Measurements from ENCODE around the gene KRTAP5-3. TPM values are rescaled to one million over a fixed set of nuclear protein-coding genes. Genes with fewer than 3 reads are reported as not detected.

KRTAP5-3 gene
- total and polyA plus RNA-seq, 9 of the 15 experiments (the other 6 are each of a cell fraction or from before 2014, with no cell fraction given) = not detected

DNA sequence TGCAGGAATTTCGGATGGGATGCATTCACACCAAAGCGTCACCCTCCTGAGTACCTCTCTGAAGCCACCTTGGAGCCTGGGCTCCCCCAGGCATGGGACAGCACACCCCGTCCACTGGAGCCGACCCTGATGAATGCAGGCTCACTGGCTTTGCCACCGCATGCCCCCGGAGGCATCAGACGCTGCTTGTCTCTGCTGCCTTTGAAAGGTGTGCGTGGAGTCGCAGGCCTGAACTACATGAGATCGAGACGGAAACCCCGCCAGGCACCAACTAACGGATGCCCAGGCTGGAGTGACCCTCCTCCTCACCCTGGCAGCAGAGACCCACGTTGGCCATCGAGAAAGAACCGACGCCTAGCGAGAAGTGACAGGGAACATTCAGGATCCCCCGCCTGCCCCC lies 43.8 kb upstream of the KRTAP5-3 start:
- Histone ChIP-seq H3K36me3 (ENCODE audit: control insufficient read depth, insufficient read depth, low read length) (no peaks in the 10 kb centered on the region), H3K9ac (ENCODE audit: insufficient read depth in 1 of 2, low read depth in 2 of 2, low read length in 2 of 2) (no peak overlapping the region), H3K4me1 (replicated peaks in 1 of 2; ENCODE audit: control insufficient read depth in 2 of 2, insufficient read depth in 2 of 2, low read length in 2 of 2) (peaks cover 0 to 15% of the 10 kb centered on the region in 2 experiments; a peak in 2 of 5 replicates), H3K9me3 (replicated peaks; ENCODE audit: control insufficient read depth, insufficient read depth, low read depth, low read length) (no peaks in the 10 kb centered on the region), H3K9me1 (ENCODE audit: control insufficient read depth, insufficient read depth, low read length) (no peaks in the 10 kb centered on the region), H3K27me3 (ENCODE audit: control insufficient read depth in 2 of 2, insufficient read depth in 2 of 2, low read length in 2 of 2) (peaks cover 38 to 88% of the 10 kb centered on the region in 2 experiments), H3K27ac (ENCODE audit: extremely low read depth, low read depth, low read length) (no peak overlapping the region), H4K20me1 (replicated peaks; ENCODE audit: control insufficient read depth, insufficient read depth, low read length) (peaks cover 17% of the 10 kb centered on the region), H3K79me2 (ENCODE audit: control insufficient read depth, insufficient read depth, low read length) (no peaks in the 10 kb centered on the region), H3K4me3 (no peak overlapping the region), H3K4me2 (ENCODE audit: insufficient read depth, low read length) (no peak overlapping the region), H2AFZ (ENCODE audit: low read depth, low read length) (no peak overlapping the region)
- BruUV-seq (replicated peaks) = no TSS peak
- ATAC-seq (no peak), DNase-seq (ENCODE audit: extremely low read depth in 1 of 4, low spot score in 3 of 4) (no peak), FAIRE-seq (no peak)
- 4% methylated on average over 19 of the region's 19 CpGs for WGBS (ENCODE audit: insufficient coverage, low coverage, missing lambda C conversion rate)
- intact Hi-C loops (cut with micrococcal nuclease) = loop anchor here (1.0 to 5.0 kb wide), 3 partner anchors 40 to 230 kb away; no protein-coding TSS in a partner anchor
- ChIA-PET CTCF (ENCODE audit: low intra/inter-chr PET ratio) (interaction anchor here (0.6 to 2.0 kb wide), 6 partner anchors 23 to 351 kb away, joined by 3 to 15 read pairs (median 8); no protein-coding TSS in a partner anchor), POLR2A (interaction anchor here (0.6 to 1.3 kb wide), 3 partner anchors 34 to 182 kb away, joined by 3 to 5 read pairs (median 3); partner anchors contain the start of gene SYT8)
- in situ Hi-C loops (cut with MboI) = no loop called here
- TF ChIP-seq SMARCA5 (IDR thresholded peaks at IDR 0.05) (no peak), MECOM (CRISPR knock-in tag; IDR thresholded peaks at IDR 0.05) (no peak), TBL1XR1 (IDR thresholded peaks at IDR 0.05; ENCODE audit: low read length in 2 of 2) (no peak), CREB1 (IDR thresholded peaks at IDR 0.05) (no peak), CREB1 (CRISPR knock-in tag; IDR thresholded peaks at IDR 0.05) (no peak), JUND (IDR thresholded peaks at IDR 0.05; ENCODE audit: borderline replicate concordance, low read depth, low read length) (no peak), JUND (tag; IDR thresholded peaks at IDR 0.05; ENCODE audit: borderline replicate concordance, low read depth, low read length) (no peak), MEIS2 (IDR thresholded peaks at IDR 0.05; ENCODE audit: partially characterized antibody) (no peak), ZNF274 (IDR thresholded peaks at IDR 0.05; ENCODE audit: borderline replicate concordance, low read depth, low read length) (no peak), HOXB6 (CRISPR knock-in tag; IDR thresholded peaks at IDR 0.05; ENCODE audit: borderline replicate concordance) (no peak)
- TF ChIP-seq, protein P1, sequence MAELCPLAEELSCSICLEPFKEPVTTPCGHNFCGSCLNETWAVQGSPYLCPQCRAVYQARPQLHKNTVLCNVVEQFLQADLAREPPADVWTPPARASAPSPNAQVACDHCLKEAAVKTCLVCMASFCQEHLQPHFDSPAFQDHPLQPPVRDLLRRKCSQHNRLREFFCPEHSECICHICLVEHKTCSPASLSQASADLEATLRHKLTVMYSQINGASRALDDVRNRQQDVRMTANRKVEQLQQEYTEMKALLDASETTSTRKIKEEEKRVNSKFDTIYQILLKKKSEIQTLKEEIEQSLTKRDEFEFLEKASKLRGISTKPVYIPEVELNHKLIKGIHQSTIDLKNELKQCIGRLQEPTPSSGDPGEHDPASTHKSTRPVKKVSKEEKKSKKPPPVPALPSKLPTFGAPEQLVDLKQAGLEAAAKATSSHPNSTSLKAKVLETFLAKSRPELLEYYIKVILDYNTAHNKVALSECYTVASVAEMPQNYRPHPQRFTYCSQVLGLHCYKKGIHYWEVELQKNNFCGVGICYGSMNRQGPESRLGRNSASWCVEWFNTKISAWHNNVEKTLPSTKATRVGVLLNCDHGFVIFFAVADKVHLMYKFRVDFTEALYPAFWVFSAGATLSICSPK (IDR thresholded peaks at IDR 0.05; ENCODE audit: borderline replicate concordance) = no peak
- TF ChIP-seq, protein P2, sequence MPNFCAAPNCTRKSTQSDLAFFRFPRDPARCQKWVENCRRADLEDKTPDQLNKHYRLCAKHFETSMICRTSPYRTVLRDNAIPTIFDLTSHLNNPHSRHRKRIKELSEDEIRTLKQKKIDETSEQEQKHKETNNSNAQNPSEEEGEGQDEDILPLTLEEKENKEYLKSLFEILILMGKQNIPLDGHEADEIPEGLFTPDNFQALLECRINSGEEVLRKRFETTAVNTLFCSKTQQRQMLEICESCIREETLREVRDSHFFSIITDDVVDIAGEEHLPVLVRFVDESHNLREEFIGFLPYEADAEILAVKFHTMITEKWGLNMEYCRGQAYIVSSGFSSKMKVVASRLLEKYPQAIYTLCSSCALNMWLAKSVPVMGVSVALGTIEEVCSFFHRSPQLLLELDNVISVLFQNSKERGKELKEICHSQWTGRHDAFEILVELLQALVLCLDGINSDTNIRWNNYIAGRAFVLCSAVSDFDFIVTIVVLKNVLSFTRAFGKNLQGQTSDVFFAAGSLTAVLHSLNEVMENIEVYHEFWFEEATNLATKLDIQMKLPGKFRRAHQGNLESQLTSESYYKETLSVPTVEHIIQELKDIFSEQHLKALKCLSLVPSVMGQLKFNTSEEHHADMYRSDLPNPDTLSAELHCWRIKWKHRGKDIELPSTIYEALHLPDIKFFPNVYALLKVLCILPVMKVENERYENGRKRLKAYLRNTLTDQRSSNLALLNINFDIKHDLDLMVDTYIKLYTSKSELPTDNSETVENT (CRISPR knock-in tag; IDR thresholded peaks at IDR 0.05) = no peak
- TF ChIP-seq, protein P3, sequence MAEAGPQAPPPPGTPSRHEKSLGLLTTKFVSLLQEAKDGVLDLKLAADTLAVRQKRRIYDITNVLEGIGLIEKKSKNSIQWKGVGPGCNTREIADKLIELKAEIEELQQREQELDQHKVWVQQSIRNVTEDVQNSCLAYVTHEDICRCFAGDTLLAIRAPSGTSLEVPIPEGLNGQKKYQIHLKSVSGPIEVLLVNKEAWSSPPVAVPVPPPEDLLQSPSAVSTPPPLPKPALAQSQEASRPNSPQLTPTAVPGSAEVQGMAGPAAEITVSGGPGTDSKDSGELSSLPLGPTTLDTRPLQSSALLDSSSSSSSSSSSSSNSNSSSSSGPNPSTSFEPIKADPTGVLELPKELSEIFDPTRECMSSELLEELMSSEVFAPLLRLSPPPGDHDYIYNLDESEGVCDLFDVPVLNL (CRISPR knock-in tag; IDR thresholded peaks at IDR 0.05; ENCODE audit: low read depth) = no peak
- TF ChIP-seq, protein P4, sequence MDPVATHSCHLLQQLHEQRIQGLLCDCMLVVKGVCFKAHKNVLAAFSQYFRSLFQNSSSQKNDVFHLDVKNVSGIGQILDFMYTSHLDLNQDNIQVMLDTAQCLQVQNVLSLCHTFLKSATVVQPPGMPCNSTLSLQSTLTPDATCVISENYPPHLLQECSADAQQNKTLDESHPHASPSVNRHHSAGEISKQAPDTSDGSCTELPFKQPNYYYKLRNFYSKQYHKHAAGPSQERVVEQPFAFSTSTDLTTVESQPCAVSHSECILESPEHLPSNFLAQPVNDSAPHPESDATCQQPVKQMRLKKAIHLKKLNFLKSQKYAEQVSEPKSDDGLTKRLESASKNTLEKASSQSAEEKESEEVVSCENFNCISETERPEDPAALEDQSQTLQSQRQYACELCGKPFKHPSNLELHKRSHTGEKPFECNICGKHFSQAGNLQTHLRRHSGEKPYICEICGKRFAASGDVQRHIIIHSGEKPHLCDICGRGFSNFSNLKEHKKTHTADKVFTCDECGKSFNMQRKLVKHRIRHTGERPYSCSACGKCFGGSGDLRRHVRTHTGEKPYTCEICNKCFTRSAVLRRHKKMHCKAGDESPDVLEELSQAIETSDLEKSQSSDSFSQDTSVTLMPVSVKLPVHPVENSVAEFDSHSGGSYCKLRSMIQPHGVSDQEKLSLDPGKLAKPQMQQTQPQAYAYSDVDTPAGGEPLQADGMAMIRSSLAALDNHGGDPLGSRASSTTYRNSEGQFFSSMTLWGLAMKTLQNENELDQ (CRISPR knock-in tag; IDR thresholded peaks at IDR 0.05; ENCODE audit: borderline replicate concordance) = no peak

All from K562 (cell line).